ENCODE data around the gene KSR2.

Gene KSR2

GRCh38 chr12:117587631-117588287 lies 381.0 kb downstream of the KSR2 start:
- Histone ChIP-seq H3K4me2 (ENCODE audit: low read length) (no peak overlapping the region), H3K36me3 (ENCODE audit: control insufficient read depth, insufficient read depth, low read length) (no peaks in the 10 kb centered on the region), H2AFZ (no peak overlapping the region), H3K4me1 (no peaks in the 10 kb centered on the region), H3K9ac (no peak overlapping the region), H3K79me2 (no peaks in the 10 kb centered on the region), H3K9me3 (ENCODE audit: control insufficient read depth, low read length) (no peaks in the 10 kb centered on the region), H3K4me3 (ENCODE audit: low read depth, low read length) (no peak overlapping the region), H3K27ac (no peak overlapping the region), H3K27me3 (ENCODE audit: control insufficient read depth, insufficient read depth, low read length) (no peaks in the 10 kb centered on the region)
- TF ChIP-seq CTCF (IDR thresholded peaks at IDR 0.05), result peak; percentile 57

GRCh38 chr12:117583677-117584225 lies 385.0 kb downstream of the KSR2 start:
- H3K36me3 ChIP-seq (ENCODE audit: control insufficient read depth, insufficient read depth, low read length), result no peaks in the 10 kb centered on the region
- no peaks in the 10 kb centered on the region for H3K9me3 ChIP-seq (ENCODE audit: control insufficient read depth, low read length)
- no peak overlapping the region for H2AFZ ChIP-seq
- H3K9ac ChIP-seq, result no peak overlapping the region
- no peak for TF ChIP-seq CTCF (IDR thresholded peaks at IDR 0.05)
- no peaks in the 10 kb centered on the region for H3K27me3 ChIP-seq (ENCODE audit: control insufficient read depth, insufficient read depth, low read length)
- no peak overlapping the region for H3K4me3 ChIP-seq (ENCODE audit: low read depth, low read length)
- no peak overlapping the region for H3K4me2 ChIP-seq (ENCODE audit: low read length)
- H3K27ac ChIP-seq, result no peak overlapping the region
- H3K79me2 ChIP-seq, result no peaks in the 10 kb centered on the region
- H3K4me1 ChIP-seq, result no peaks in the 10 kb centered on the region

- Histone ChIP-seq H3K27me3 (ENCODE audit: control insufficient read depth, insufficient read depth, low read length) (no peaks in the 10 kb centered on the region), H3K4me2 (ENCODE audit: low read length) (no peak overlapping the region), H3K36me3 (ENCODE audit: control insufficient read depth, insufficient read depth, low read length) (no peaks in the 10 kb centered on the region), H3K9me3 (ENCODE audit: control insufficient read depth, low read length) (no peaks in the 10 kb centered on the region), H3K27ac (no peak overlapping the region), H3K4me3 (ENCODE audit: low read depth, low read length) (no peak overlapping the region), H2AFZ (no peak overlapping the region), H3K4me1 (no peaks in the 10 kb centered on the region), H3K79me2 (no peaks in the 10 kb centered on the region), H3K9ac (no peak overlapping the region)
- no peak for TF ChIP-seq CTCF (IDR thresholded peaks at IDR 0.05)
Measured at GRCh38 chr12:117583092-117583491, 385.7 kb downstream of the KSR2 start.

GRCh38 chr12:117582135-117582784 lies 386.5 kb downstream of the KSR2 start:
- Histone ChIP-seq H3K9me3 (ENCODE audit: control insufficient read depth, low read length) (no peaks in the 10 kb centered on the region), H3K4me1 (no peaks in the 10 kb centered on the region), H2AFZ (no peak overlapping the region), H3K4me3 (ENCODE audit: low read depth, low read length) (no peak overlapping the region), H3K27ac (no peak overlapping the region), H3K4me2 (ENCODE audit: low read length) (no peak overlapping the region), H3K9ac (no peak overlapping the region), H3K79me2 (no peaks in the 10 kb centered on the region), H3K36me3 (ENCODE audit: control insufficient read depth, insufficient read depth, low read length) (no peaks in the 10 kb centered on the region), H3K27me3 (ENCODE audit: control insufficient read depth, insufficient read depth, low read length) (no peaks in the 10 kb centered on the region)
- TF ChIP-seq CTCF (IDR thresholded peaks at IDR 0.05), result no peak

Measured in parathyroid adenoma (tissue), 2 donors.